Measurements from ENCODE around the gene DBT. TPM values are rescaled to one million over a fixed set of nuclear protein-coding genes. Genes with fewer than 3 reads are reported as not detected.

DBT gene
- total RNA-seq, 1 experiment from 2014 or later: 16.0 TPM

DNA sequence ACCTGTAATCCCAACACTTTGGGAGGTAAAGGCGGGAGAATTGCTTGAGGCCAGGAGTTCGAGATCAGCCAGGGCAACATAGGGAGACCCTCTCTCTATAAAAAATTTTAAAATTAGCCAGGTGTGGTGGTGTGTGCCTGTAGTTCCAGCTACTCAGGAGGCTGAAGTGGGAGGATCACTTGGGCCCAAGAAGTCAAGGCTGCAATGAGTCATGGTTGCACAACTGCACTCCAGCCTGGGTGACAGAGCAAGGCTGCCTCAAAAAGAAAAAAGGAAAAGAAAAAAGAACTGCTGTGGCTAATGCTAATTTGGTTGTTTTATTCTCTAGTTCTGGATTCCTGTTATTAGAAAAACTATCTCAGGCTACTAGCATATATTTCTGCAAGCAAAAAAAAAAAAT lies 29.8 kb downstream of the DBT start:
- no peaks in the 10 kb centered on the region for H3K9me3 ChIP-seq (ENCODE audit: insufficient read depth, low read depth)
- CTCF ChIA-PET: no interaction called here

DNA sequence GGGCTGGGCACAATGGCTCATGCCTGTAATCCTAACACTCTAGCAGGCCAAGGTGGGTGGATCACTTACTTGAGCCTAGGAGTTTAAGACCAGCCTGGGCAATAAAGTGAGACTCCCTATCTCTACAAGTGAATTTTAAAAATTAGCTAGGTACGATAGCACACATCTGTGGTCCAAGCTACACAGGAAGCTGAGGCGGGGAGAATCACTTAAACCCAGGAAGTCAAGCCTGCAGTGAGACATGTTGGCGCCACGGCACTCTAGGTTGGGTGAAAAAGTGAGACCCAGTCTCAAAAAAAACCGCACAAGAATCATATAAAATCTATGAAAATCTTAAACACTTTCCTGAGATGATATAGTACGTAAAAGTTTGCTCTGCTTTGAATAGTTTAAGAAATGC lies 30.2 kb downstream of the DBT start:
- Histone ChIP-seq H3K36me3 (ENCODE audit: low read depth) (peaks cover 16% of the 10 kb centered on the region; the same call in 1 of the 2 replicates), H3F3A (ENCODE audit: insufficient read depth, low read depth) (no peaks in the 10 kb centered on the region), H4K20me1 (ENCODE audit: insufficient read depth) (no peaks in the 10 kb centered on the region), H3K4me1 (replicated peaks; ENCODE audit: insufficient read depth) (no peaks in the 10 kb centered on the region), H3K9me3 (ENCODE audit: insufficient read depth, low read depth) (no peaks in the 10 kb centered on the region), H3K27ac (no peak overlapping the region), H3K79me2 (ENCODE audit: low read depth) (no peaks in the 10 kb centered on the region), H3K27me3 (ENCODE audit: insufficient read depth, low read depth) (no peaks in the 10 kb centered on the region), H3K9me2 (ENCODE audit: insufficient read depth) (no peaks in the 10 kb centered on the region), H2AFZ (no peak overlapping the region), H3K4me2 (no peak overlapping the region), H3K4me3 (no peak overlapping the region)
- CTCF ChIA-PET: no interaction called here
- BruUV-seq (replicated peaks): no TSS peak
- TF ChIP-seq, protein P1, sequence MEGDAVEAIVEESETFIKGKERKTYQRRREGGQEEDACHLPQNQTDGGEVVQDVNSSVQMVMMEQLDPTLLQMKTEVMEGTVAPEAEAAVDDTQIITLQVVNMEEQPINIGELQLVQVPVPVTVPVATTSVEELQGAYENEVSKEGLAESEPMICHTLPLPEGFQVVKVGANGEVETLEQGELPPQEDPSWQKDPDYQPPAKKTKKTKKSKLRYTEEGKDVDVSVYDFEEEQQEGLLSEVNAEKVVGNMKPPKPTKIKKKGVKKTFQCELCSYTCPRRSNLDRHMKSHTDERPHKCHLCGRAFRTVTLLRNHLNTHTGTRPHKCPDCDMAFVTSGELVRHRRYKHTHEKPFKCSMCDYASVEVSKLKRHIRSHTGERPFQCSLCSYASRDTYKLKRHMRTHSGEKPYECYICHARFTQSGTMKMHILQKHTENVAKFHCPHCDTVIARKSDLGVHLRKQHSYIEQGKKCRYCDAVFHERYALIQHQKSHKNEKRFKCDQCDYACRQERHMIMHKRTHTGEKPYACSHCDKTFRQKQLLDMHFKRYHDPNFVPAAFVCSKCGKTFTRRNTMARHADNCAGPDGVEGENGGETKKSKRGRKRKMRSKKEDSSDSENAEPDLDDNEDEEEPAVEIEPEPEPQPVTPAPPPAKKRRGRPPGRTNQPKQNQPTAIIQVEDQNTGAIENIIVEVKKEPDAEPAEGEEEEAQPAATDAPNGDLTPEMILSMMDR (conservative IDR thresholded peaks at IDR 0.05): no peak
- TF ChIP-seq EZH2 (IDR thresholded peaks at IDR 0.05; ENCODE audit: low read depth): no peak
- POLR2A ChIA-PET (ENCODE audit: unreplicated experiment): no interaction called here
- intact Hi-C loops (cut with micrococcal nuclease; ENCODE audit: unreplicated experiment): no loop called here
- no peak for DNase-seq

More for the DNA sequence above, 29.8 kb downstream of the DBT start:
- Histone ChIP-seq H3K4me2 (no peak overlapping the region), H3K79me2 (ENCODE audit: low read depth) (no peaks in the 10 kb centered on the region), H3K9me2 (ENCODE audit: insufficient read depth) (no peaks in the 10 kb centered on the region), H3F3A (ENCODE audit: insufficient read depth, low read depth) (no peaks in the 10 kb centered on the region), H3K27me3 (ENCODE audit: insufficient read depth, low read depth) (no peaks in the 10 kb centered on the region), H3K4me1 (replicated peaks; ENCODE audit: insufficient read depth) (no peaks in the 10 kb centered on the region), H2AFZ (no peak overlapping the region), H3K27ac (no peak overlapping the region), H3K4me3 (no peak overlapping the region), H4K20me1 (ENCODE audit: insufficient read depth) (no peaks in the 10 kb centered on the region), H3K36me3 (ENCODE audit: low read depth) (peaks cover 16% of the 10 kb centered on the region; the same call in 1 of the 2 replicates)
- no TSS peak for BruUV-seq (replicated peaks)
- intact Hi-C loops (cut with micrococcal nuclease; ENCODE audit: unreplicated experiment): no loop called here
- no peak for DNase-seq
- POLR2A ChIA-PET (ENCODE audit: unreplicated experiment): no interaction called here
- TF ChIP-seq, protein P1 (conservative IDR thresholded peaks at IDR 0.05): no peak
- no peak for TF ChIP-seq EZH2 (IDR thresholded peaks at IDR 0.05; ENCODE audit: low read depth)

DNA sequence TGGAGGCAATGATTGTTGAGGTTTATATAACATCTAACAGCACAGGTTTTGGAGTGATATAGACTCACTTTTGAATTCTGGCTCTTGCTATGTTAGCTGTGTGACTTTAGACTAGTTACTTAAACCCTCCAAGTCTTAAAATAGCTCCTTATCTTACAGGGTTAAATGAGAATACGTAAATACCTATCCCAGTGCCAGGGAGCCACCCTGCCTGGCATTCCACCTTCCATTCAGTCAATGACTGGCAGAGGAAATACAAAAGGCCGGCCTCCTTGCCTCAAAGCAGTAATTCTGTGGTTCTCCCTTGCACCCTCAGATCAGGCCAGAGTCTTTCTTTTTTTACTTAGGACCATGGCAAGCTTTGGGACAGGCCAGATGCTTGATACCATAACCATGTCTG lies 31.8 kb downstream of the DBT start:
- ChIA-PET POLR2A (ENCODE audit: unreplicated experiment) (interaction anchor here (0.6 kb wide), 2 partner anchors 115 to 712 kb away, joined by 4 read pairs; no protein-coding TSS in a partner anchor), CTCF (no interaction called here)
- no peaks in the 10 kb centered on the region for H3K9me2 ChIP-seq (ENCODE audit: insufficient read depth)

More for the DNA sequence above, 31.8 kb downstream of the DBT start:
- H4K20me1 ChIP-seq (ENCODE audit: insufficient read depth): no peaks in the 10 kb centered on the region
- no peaks in the 10 kb centered on the region for H3K79me2 ChIP-seq (ENCODE audit: low read depth)
- H2AFZ ChIP-seq: no peak overlapping the region
- H3F3A ChIP-seq (ENCODE audit: insufficient read depth, low read depth): no peaks in the 10 kb centered on the region
- H3K36me3 ChIP-seq (ENCODE audit: low read depth): peaks cover 16% of the 10 kb centered on the region; the same call in 1 of the 2 replicates
- intact Hi-C loops (cut with micrococcal nuclease; ENCODE audit: unreplicated experiment): no loop called here
- H3K27me3 ChIP-seq (ENCODE audit: insufficient read depth, low read depth): no peaks in the 10 kb centered on the region
- no peak overlapping the region for H3K4me2 ChIP-seq
- no peaks in the 10 kb centered on the region for H3K9me3 ChIP-seq (ENCODE audit: insufficient read depth, low read depth)
- H3K27ac ChIP-seq: no peak overlapping the region
- H3K4me1 ChIP-seq (replicated peaks; ENCODE audit: insufficient read depth): no peaks in the 10 kb centered on the region
- TF ChIP-seq, protein P1 (conservative IDR thresholded peaks at IDR 0.05): no peak
- TF ChIP-seq EZH2 (IDR thresholded peaks at IDR 0.05; ENCODE audit: low read depth): no peak
- BruUV-seq (replicated peaks): no TSS peak
- H3K4me3 ChIP-seq: no peak overlapping the region
- DNase-seq: no peak

Data from PC-9 (cell line).